GM21737 (cell line): ENCODE data around the gene LHFPL3.

Source experiments
- ATAC-seq: cut with Tn5 transposase; IDR thresholded peaks from one replicate; pipeline ENCODE4 v1.9.1; 2021; ENCODE audit warnings: mild to moderate bottlenecking, moderate library complexity; ENCODE audit not compliant: unreplicated experiment

LHFPL3 gene

DNA sequence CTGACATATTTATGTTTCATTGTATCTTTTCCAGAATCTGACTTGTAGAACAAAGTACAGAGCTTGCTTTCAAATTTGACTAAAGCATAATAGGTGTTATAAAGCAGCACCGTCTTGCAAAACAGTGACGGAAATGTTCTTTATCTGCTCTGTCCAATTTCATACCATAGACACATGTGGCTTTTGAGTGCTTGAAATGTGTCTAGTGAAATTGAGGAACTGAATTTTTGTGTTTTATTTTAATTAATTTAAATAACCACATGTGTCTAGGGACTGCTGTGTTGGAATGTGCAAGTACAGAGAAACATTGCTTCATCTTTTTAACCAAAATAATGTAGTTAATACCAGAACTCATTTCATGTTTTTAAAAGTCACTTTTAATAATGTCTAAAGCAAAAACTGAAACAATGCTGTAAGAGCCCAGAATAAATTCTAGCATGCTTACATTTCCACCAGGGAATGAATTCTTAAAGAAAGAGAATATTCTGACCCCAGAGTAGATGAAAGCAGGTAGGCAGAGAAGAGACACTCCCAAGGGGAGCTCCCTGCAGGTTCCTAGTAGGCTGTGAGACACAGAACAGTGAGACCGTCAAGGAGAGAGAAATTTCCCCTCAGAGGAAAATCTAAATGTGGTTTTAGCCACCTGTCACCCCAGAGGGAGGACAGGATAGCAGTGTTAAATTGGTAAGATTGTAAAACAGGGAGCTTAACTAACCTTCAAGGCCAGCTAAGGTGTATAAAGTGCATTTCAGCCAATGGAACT, 510.3 kb downstream of the LHFPL3 start:
- ATAC-seq = no peak

- no peak for ATAC-seq
Measured at GRCh38 chr7:104839842-104840241, 511.4 kb downstream of the LHFPL3 start.

- ATAC-seq = no peak
Measured at GRCh38 chr7:104841798-104842197, 513.4 kb downstream of the LHFPL3 start.

- ATAC-seq = no peak
Measured at GRCh38 chr7:104843198-104843597, 514.8 kb downstream of the LHFPL3 start.

DNA sequence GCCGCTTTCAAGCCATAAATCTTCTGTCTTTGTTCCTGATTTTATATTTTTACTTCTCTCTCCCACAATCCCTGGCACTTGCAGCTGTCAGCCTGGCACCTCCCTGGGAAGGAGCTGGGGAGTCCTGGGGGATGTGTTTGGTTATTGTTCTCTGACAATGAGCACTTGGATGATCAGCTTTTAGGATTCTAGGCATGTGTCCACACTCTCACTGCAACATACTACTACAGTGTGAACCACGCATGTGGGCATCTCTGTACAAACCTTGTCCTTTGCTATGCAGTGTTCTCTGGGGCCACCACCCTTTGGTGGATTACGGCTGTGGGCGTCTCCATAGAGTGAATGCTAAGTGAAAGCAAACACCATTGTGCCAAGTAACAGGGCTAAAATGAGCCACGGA, 517.2 kb downstream of the LHFPL3 start:
- ATAC-seq = no peak

DNA sequence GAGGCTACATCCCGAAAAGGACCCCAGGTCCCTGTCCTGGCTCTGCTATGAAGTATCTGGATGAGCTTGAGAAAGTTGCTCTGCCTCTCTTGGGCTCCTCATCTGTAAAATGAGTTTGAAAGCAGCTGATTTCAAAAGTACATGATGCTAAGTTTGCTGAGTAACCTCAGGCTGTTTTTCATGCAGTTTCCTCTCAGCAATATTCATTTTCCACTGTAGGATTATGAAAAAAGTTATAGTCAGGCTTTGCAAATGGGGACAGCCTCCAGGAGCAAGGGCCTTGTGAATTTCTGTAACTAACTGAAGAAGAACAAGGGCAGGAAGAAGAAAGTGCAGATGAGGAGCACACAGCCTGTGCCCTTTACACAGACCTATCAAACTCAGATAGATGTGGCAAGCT, 518.3 kb downstream of the LHFPL3 start:
- no peak for ATAC-seq

GRCh38 chr7:104848138-104848990, 520.0 kb downstream of the LHFPL3 start:
- ATAC-seq = no peak

GRCh38 chr7:104850374-104850773, 522.0 kb downstream of the LHFPL3 start:
- no peak for ATAC-seq

GRCh38 chr7:104851268-104851667, 522.9 kb downstream of the LHFPL3 start:
- no peak for ATAC-seq

DNA sequence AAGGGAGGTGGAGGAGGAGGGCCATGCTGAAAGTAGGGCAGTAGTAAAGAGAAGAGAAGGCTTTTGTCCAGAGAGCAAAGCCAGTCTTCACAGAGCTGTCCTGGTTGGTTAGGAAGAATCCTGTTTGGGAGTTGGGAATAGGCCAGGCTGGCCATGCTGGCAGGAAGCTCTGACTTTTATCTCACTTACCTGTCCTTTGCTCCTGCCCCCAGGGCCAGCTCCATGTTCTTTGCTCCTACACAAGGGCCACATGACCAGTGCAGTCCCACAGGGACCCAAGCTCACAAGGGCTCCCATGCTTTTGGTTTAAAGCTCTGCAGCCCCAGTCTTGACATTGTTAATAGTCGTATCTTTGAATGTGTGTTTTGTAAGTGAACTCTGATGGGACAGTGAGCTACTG, 524.0 kb downstream of the LHFPL3 start:
- no peak for ATAC-seq

GRCh38 chr7:104855861-104856260, 527.5 kb downstream of the LHFPL3 start:
- no peak for ATAC-seq

DNA sequence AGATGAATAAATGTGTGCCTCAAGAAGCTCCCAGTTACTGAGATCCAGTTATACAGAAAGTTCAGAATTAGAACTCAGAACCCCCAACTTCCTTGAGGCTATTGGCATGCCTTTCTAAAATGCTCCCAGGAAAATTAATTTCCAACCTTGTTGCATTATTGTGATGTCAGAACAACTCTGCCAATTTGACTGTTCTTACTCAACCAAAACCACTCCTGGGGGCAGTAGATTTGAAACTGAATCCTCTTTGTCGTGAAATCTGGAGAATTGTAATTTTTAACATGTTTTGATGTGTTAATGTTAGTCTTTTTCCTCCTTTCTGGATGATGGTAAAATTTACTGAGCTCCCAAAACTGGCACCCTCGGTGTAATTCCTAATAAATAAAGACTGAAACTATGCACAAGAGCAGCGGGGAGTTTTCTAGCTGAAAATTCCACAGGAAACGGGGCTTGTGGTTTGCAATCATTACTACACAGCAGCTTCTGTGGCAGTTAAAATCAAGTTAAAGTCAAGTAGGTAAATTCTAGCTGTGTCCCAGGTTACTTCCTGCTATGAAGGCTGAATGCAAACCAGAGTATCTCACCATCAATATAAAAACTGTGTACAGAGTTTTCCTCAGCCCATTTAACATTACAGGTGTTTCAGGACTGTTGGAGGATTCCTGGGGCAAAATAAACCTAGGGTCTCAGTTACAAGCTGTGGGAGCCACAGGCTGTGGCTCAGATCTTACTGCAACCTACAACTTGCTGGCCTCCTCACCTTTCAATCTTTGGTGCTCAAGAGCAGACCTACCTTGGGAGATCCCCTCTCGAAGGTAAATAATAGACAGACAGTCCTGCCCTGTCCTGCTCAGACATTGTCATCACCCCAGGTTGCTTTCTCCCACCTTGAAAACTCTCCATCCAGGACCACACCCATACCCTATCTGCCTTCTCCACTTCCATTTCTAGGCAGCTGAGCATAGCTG, 529.3 kb downstream of the LHFPL3 start:
- ATAC-seq = peak; percentile 67

GRCh38 chr7:104859754-104860426, 531.5 kb downstream of the LHFPL3 start:
- ATAC-seq = no peak

GRCh38 chr7:104861729-104862390, 533.5 kb downstream of the LHFPL3 start:
- ATAC-seq = no peak

GRCh38 chr7:104862719-104863118, 534.3 kb downstream of the LHFPL3 start:
- ATAC-seq = no peak

GRCh38 chr7:104873401-104873800, 545.0 kb downstream of the LHFPL3 start:
- no peak for ATAC-seq

GRCh38 chr7:104878577-104878976, 550.2 kb downstream of the LHFPL3 start:
- ATAC-seq = peak; percentile 84

DNA sequence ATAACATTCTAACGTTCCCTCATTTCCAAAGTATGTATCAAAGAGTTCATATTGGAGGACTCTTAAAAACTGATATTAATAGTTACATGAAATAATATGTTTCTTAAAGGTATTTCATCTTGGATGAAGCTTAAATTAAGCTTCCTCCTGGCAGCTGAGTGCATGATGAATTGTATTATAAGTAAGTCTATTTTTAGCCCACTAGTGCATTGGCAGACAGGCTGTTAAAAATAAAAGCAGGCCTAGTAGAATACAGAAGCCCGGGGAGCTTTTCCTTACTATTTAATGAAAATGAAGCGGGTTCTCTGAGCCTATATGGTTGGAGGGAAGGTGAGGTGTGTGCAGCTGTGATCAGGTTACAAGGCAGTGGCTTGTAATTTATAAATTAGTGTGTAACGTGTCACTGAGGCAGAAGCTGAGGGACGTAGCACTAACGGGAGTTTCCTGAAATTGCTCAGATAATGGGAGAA, 554.9 kb downstream of the LHFPL3 start:
- ATAC-seq = no peak

DNA sequence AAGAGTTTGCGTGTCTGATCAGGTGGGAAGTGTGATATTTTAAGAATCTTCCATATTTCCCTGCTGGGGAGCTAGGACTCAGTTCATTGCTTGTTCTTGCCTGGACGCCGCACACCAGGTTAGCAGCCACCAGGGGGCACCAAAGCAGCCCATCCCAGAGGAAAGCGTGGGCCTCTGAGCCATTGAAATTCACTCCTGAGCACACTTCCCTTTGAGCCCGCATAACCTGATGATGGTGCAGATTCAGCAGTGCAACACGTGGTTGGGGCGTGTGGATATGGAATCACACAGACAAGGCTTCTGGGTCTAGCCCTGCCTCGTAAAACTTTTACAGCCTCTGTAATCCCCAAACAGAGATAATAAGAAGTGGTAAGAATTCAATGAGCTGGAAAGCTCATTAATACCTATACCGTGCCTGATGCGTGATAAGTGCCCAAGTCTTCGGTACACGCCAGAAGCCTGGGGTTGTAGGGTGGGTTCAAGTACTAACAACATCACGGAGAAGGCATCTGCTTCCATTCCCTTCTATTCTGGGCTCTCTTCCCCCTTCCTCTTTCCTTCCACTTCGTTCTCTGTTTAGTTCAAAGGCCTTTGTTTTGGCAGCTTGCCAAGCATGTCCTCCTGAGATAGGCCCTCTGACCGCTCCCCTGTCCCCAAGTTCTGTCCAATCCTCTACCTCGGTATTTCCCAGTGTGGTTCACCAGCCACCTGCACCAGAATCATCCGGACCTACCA, 555.5 kb downstream of the LHFPL3 start:
- peak; percentile 61 for ATAC-seq
